ENCODE measurements around the gene THAP9. TPM values are rescaled to one million over a fixed set of nuclear protein-coding genes. Genes with fewer than 3 reads are reported as not detected.
A peak's percentile ranks its signal among the peaks of the same experiment; 100 is the strongest.

The THAP9 gene
- total and polyA plus RNA-seq, 8 donors, result 1.7 to 3.5 (median 2.6) TPM

- TF ChIP-seq, protein P1, sequence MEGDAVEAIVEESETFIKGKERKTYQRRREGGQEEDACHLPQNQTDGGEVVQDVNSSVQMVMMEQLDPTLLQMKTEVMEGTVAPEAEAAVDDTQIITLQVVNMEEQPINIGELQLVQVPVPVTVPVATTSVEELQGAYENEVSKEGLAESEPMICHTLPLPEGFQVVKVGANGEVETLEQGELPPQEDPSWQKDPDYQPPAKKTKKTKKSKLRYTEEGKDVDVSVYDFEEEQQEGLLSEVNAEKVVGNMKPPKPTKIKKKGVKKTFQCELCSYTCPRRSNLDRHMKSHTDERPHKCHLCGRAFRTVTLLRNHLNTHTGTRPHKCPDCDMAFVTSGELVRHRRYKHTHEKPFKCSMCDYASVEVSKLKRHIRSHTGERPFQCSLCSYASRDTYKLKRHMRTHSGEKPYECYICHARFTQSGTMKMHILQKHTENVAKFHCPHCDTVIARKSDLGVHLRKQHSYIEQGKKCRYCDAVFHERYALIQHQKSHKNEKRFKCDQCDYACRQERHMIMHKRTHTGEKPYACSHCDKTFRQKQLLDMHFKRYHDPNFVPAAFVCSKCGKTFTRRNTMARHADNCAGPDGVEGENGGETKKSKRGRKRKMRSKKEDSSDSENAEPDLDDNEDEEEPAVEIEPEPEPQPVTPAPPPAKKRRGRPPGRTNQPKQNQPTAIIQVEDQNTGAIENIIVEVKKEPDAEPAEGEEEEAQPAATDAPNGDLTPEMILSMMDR (IDR thresholded peaks at IDR 0.05), result no peak
- no peak overlapping the region for H3K4me3 ChIP-seq
- H3K4me1 ChIP-seq, result no peaks in the 10 kb centered on the region
- intact Hi-C loops (cut with DNase I), result no loop called here
- FAIRE-seq (no peak), DNase-seq (no peak), ATAC-seq (no peak)
- H3K27me3 ChIP-seq, result no peaks in the 10 kb centered on the region
- H3K27ac ChIP-seq, result no peak overlapping the region
- H3K36me3 ChIP-seq, result peaks cover 0 to 11% (median 0%) of the 10 kb centered on the region in 3 donors
- H3K9me3 ChIP-seq, result no peaks in the 10 kb centered on the region
Measured at GRCh38 chr4:82921795-82922194, 21.3 kb downstream of the THAP9 start.

GRCh38 chr4:82930848-82931755 lies 30.6 kb downstream of the THAP9 start:
- Histone ChIP-seq H3K4me1 (no peaks in the 10 kb centered on the region), H3K9me3 (no peaks in the 10 kb centered on the region), H3K4me3 (no peak overlapping the region), H3K27ac (no peak overlapping the region), H3K36me3 (peaks cover 0 to 3% (median 0%) of the 10 kb centered on the region in 3 donors), H3K27me3 (no peaks in the 10 kb centered on the region)
- intact Hi-C loops (cut with DNase I), result no loop called here
- TF ChIP-seq, protein P1 (IDR thresholded peaks at IDR 0.05), result no peak
- FAIRE-seq (no peak), ATAC-seq (no peak), DNase-seq (no peak)
- 81 to 83% methylated on average over 5 of the region's 5 CpGs for WGBS, 2 donors

DNA sequence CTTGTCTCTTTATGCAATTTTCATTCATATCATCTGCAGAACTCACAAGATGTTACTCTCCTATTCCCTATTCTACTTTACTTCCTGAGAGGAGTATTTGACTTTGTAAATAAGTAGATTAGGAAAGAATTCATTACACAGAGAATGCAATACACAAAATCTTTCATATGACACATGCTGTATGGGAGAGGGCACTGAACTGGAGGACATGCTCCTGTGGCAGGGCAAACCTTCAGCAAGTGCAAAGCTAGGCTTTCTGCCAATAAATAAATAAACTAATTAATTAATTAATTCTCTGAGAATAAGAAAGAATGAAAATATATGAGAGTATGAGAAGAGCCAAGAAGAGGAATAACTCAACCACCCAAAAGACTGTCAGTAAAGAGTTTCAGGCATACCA lies 33.9 kb downstream of the THAP9 start:
- peaks cover 0 to 4% (median 3%) of the 10 kb centered on the region in 3 donors for H3K36me3 ChIP-seq
- DNase-seq, result no peak
- TF ChIP-seq, protein P1 (IDR thresholded peaks at IDR 0.05), result no peak
- intact Hi-C loops (cut with DNase I), result no loop called here
- no peak overlapping the region for H3K4me3 ChIP-seq
- no peak overlapping the region for H3K27ac ChIP-seq
- H3K4me1 ChIP-seq, result no peaks in the 10 kb centered on the region
- no peak for ATAC-seq
- H3K9me3 ChIP-seq, result no peaks in the 10 kb centered on the region
- FAIRE-seq, result no peak
- H3K27me3 ChIP-seq, result no peaks in the 10 kb centered on the region

- ATAC-seq (no peak), DNase-seq (no peak), FAIRE-seq (no peak)
- peaks cover 0 to 4% (median 3%) of the 10 kb centered on the region in 3 donors for H3K36me3 ChIP-seq
- no peak overlapping the region for H3K4me3 ChIP-seq
- no peaks in the 10 kb centered on the region for H3K9me3 ChIP-seq
- 52 to 61% methylated on average over 2 of the region's 2 CpGs for WGBS, 2 donors
- intact Hi-C loops (cut with DNase I), result no loop called here
- TF ChIP-seq, protein P1 (IDR thresholded peaks at IDR 0.05), result no peak
- no peak overlapping the region for H3K27ac ChIP-seq
- no peaks in the 10 kb centered on the region for H3K27me3 ChIP-seq
- H3K4me1 ChIP-seq, result no peaks in the 10 kb centered on the region
Measured at GRCh38 chr4:82939414-82939813, 38.9 kb downstream of the THAP9 start.

GRCh38 chr4:82947498-82947897 lies 47.0 kb downstream of the THAP9 start:
- ATAC-seq, result no peak
- no peak overlapping the region for H3K4me3 ChIP-seq
- TF ChIP-seq, protein P1 (IDR thresholded peaks at IDR 0.05), result no peak

More at GRCh38 chr4:82947498-82947897, 47.0 kb downstream of the THAP9 start:
- H3K9me3 ChIP-seq, result no peaks in the 10 kb centered on the region
- H3K27me3 ChIP-seq, result no peaks in the 10 kb centered on the region
- intact Hi-C loops (cut with DNase I), result no loop called here
- FAIRE-seq (peak; percentile 43), DNase-seq (no peak)
- H3K27ac ChIP-seq, result no peak overlapping the region
- no peaks in the 10 kb centered on the region for H3K4me1 ChIP-seq
- H3K36me3 ChIP-seq, result no peaks in the 10 kb centered on the region
